GM19395 (cell line): ENCODE data around the gene FXYD5.

Experiments used
- ATAC-seq: cut with Tn5 transposase; IDR thresholded peaks from one replicate; pipeline ENCODE4 v1.9.1; 2021; ENCODE audit warnings: mild to moderate bottlenecking, moderate library complexity; ENCODE audit not compliant: unreplicated experiment

The FXYD5 gene

DNA sequence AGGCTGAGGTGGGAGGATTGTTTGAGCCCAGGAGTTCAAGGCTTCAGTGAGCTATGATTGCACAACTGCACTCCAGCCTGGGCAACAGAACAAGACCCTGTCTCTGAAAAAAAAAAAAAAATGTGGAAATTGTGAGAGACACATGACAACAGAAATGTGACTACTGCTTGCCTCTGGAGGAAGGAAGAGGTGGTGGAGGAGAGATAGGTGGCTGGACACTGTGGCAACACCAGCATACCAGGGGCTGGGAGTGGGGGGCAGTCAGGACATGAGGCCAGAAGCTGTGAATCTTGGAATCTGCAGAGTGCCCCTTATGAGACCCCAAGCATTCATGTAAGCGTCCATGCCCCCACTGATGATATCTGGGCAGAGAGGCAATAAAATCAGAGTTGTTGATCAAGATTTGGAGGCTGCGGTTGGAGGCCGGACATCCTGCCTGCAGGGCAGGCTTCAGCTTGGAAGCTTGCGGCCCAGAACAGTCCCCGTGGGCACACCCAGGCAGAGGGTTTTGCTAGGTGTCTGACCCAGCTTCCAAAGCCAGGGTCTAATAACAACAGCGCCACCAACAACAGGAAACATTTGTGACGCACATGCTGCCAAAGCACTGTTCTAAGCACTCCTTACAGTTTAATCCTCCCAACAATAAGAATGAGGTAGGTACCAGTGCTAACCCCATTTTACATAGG is 57.2 kb downstream of the FXYD5 start:
- ATAC-seq: no peak

DNA sequence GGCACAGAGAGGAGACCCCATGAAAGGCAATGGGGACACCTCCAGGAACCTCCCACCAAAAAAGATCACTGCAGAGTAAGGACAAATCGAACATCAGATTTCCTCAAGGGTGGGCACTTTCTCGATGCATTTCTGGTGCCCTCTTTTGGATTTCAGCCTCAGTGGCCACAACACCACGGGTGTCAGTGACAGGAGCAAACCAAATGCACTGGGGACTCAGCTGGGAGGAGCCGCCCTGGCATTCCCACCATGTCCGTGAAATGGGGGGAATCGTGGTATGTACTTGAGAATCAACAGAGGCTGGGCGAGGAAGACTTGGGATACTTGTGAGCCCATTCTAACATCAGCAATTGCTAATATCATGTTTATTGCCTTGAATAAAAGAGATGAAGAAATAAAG is 57.7 kb downstream of the FXYD5 start:
- no peak for ATAC-seq

DNA sequence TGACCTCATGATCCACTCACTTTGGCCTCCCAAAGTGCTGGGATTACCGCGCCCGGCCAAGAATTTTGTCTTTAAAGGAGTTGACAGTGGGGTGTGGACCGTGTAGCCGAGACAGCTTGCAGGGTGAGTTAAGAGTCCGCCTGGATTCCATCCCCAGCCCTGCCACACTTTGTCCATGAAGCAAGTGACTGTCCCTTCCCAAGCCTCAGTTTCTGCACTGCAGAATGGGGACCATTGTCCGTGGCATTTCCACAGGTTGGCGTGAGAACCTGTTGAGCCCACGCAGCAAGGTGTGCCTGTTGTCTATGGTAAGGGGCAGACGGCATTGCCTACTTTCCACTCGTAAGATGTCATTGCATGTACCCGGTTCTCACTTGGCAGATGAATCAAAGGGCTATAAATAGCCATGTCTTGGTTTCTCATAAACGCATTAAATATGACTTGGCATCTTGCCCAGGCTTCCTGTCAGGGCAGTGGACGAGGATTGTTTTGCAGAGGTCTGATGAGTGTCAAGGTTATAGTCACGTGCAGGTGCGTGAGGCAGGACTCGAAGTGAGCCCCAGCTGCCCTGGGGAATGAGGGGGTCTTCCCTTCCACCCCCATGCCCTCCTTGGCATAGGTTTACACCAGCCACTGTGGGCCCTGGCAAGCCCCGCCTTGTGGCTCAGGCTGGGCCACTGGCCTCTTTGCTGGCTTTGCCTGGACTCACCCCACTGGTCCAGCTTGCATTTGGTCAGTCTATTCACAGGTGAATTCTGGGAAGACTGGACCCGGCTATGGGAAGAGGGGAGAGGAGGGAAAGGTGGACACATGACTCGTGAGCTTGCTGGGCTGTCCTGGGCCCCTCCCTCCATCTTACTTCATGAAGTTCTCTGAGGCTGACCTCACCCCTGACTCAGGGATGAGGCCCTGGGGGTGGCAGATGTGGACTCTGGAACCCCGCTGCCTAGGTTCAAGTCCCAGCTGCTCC is 59.4 kb downstream of the FXYD5 start:
- no peak for ATAC-seq

DNA sequence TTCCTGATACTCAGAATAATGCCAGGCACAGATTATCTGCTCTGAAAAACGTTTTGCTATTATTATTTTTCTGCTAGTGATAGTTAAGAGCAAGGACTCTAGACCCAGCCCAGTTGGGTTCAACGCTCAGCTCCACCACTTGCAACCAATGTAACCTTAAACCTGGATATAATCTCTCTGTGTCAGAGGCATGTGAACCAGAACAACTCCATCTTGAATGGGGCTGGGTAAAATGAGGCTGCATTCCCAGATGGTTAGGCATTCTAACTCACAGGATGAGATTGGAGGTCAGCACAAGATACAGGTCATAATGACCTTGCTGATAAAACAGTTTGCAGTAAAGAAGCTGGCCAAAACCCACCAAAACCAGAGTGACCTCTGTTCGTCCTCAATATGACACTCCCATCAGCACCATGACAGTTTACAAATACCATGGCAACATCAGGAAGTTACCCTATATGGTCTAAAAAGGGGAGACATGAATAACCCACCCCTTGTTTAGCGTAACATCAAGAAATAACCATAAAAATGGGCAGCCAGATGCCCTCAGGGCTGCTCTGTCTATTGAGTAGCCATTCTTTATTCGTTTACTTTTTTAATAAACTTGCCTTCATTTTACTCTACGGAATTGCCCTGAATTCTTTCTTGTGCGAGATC is 60.4 kb downstream of the FXYD5 start:
- ATAC-seq: no peak

DNA sequence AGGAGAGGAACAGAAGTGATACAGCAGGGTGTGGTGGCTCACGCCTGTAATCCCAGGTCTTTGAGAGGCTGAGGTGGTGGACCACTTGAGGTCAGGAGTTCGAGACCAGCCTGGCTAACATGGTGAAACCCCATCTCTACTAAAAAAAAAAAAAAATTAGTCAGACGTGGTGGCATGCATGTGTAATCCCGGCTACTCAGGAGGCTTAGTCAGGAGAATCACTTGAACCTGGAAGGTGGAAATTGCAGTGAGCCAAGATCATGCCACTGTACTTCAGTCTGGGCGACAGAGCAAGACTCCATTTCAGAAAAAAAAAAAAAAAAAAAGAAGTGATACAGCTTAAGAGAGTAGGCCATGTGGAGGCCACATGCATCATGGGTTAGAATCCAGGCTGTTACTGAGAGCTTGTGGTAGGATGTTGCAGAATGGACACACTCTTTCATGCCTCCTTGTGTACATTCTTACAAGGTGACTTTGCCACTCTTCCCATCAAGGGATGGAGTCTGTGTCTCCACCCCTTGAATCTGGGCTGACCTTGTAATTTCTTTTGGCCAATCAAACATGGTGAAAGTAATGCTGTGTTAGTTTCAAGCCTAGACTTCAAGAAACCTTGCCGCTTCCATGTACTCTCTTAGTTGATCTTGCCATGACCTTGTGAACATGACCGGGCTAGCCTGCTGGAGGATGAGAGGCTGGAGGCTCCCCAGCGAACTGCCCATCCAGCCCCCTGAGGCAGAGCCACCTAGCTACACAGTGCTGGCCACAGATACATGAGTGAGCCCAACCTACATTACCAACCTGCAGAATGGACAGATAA is 61.7 kb downstream of the FXYD5 start:
- ATAC-seq: no peak

DNA sequence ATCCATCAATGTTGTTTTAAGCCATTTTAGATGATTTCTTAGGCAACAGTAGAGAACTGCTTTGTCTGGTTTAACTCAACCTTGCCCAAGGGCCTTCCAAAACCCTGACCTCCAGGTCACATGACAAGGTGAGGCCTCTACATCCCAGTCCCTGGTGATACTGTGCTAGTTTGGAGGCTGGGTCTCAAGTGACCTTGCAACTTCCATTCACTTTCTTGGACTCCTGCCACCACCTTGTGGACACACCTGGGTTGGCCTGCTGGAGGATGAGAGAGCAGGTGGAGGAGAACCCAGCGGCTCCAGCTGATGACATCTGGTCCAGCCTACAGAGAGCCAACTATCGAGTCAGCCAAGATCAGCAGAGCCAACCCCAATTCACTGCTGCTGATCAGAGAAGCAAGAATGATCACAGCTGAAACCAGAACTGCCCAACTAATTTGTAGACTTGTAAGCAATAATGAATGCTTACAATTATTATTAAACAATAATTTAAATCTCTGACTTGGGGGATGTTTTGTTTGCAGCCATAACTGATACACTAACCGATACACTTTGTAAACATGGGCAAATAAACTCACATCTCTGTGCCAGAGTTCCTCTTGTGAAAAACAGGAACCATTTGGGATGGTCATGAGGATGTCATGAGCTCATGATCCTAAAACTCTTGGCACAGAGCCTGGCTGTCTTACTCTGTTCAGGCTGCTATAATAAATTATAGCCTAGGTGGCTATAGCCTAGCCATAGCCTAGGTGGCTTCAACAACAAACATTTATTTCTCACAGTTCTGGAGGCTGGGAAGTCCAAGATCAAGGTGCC is 62.5 kb downstream of the FXYD5 start:
- no peak for ATAC-seq

DNA sequence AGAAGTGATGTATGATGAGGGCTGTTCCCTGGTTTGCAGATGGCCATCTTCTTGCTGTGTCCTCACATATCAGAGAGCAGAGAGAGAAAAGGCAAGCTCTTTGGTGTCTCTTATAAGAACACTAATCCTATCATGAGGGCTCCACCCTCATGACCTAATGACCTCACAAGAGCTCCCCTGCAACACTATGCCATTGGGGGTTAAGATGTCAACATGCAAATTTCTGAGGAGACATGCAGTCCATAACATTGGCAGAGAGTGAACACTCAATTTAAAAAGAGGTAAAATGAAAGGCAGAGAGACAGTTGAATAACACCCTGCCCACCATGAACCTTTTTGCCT is 63.1 kb downstream of the FXYD5 start:
- no peak for ATAC-seq

DNA sequence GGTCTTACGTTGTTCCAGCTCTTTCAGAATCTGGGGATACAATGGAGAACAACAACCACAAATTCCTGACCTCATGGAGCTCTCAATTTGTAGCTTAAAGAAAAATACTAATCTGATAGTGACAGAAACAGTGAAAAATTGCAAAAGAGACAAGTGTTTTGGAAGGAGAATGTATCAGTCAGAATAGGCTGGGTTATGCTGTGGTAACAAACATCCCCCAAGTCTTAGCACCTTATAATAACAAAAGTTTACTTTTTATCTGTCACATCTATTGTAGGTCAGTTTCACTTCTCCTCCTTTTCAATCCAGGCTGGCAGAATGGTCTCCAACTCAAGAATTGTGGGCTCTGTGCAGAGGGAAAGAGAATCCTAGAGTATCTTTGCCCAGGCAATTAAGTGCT is 64.5 kb downstream of the FXYD5 start:
- no peak for ATAC-seq
